HG03097 (cell line): ENCODE data around the gene NOD2.

Experiments used
- ATAC-seq: cut with Tn5 transposase; IDR thresholded peaks from one replicate; pipeline ENCODE4 v1.9.1; 2021; ENCODE audit not compliant: unreplicated experiment, low FRiP score

The NOD2 gene

GRCh38 chr16:50690177-50690576 lies 3.2 kb upstream of the NOD2 start:
- no peak for ATAC-seq

- no peak for ATAC-seq
Measured at GRCh38 chr16:50692644-50692998, 785 bp upstream of the NOD2 start.

- ATAC-seq: no peak
Measured at GRCh38 chr16:50694206-50694605, 800 bp downstream of the NOD2 start.

GRCh38 chr16:50695017-50696000 lies 1.9 kb downstream of the NOD2 start:
- no peak for ATAC-seq

GRCh38 chr16:50696126-50696525 lies 2.7 kb downstream of the NOD2 start:
- ATAC-seq: peak; percentile 41

- ATAC-seq: peak; percentile 32
Measured at GRCh38 chr16:50696575-50697420, 3.4 kb downstream of the NOD2 start.

GRCh38 chr16:50697421-50697715 lies 4.0 kb downstream of the NOD2 start:
- ATAC-seq: no peak

GRCh38 chr16:50697881-50698767 lies 4.7 kb downstream of the NOD2 start:
- peak; percentile 44 for ATAC-seq

- no peak for ATAC-seq
Measured at GRCh38 chr16:50699326-50700159, 6.1 kb downstream of the NOD2 start.

GRCh38 chr16:50702725-50703124 lies 9.3 kb downstream of the NOD2 start:
- ATAC-seq: no peak

- no peak for ATAC-seq
Measured at GRCh38 chr16:50704245-50704644, 10.8 kb downstream of the NOD2 start.

- no peak for ATAC-seq
Measured at GRCh38 chr16:50705436-50706110, 12.2 kb downstream of the NOD2 start.

GRCh38 chr16:50706250-50706649 lies 12.8 kb downstream of the NOD2 start:
- no peak for ATAC-seq

GRCh38 chr16:50708373-50709060 lies 15.1 kb downstream of the NOD2 start:
- ATAC-seq: no peak

GRCh38 chr16:50709061-50709684 lies 15.8 kb downstream of the NOD2 start:
- ATAC-seq: no peak

GRCh38 chr16:50709980-50710379 lies 16.6 kb downstream of the NOD2 start:
- no peak for ATAC-seq

- no peak for ATAC-seq
Measured at GRCh38 chr16:50711040-50711439, 17.6 kb downstream of the NOD2 start.

GRCh38 chr16:50711862-50712559 lies 18.6 kb downstream of the NOD2 start:
- no peak for ATAC-seq
